Measurements from ENCODE around the gene EML4.

The EML4 gene

GRCh38 chr2:42196403-42197267 lies 27.5 kb downstream of the EML4 start:
- peak; percentile 45 to 46 for DNase-seq

GRCh38 chr2:42197792-42198191 lies 28.6 kb downstream of the EML4 start:
- no peak for DNase-seq

GRCh38 chr2:42198466-42198865 lies 29.3 kb downstream of the EML4 start:
- no peak for DNase-seq

DNA sequence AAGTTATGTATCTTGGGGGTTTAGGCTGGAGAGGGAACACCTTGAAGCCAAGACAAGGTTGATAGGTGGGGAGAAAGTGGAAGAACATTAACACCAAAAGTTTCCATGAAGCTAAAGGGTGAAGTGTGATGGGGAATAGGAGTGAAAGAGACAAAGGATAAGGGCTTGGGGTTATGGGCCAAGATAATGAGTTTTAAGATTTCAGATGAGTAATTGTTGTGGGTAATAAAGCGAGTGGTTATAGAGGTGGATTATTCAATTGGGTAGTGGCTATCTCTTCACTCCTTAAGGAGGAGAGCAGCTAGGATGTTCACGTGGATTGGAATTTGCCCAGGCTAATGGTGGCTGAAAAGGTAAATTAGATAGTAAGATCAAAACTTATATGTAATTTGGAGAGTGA lies 29.8 kb downstream of the EML4 start:
- no peak for DNase-seq

GRCh38 chr2:42199626-42200025 lies 30.5 kb downstream of the EML4 start:
- DNase-seq = no peak

GRCh38 chr2:42200926-42201855 lies 32.0 kb downstream of the EML4 start:
- no peak for DNase-seq

DNA sequence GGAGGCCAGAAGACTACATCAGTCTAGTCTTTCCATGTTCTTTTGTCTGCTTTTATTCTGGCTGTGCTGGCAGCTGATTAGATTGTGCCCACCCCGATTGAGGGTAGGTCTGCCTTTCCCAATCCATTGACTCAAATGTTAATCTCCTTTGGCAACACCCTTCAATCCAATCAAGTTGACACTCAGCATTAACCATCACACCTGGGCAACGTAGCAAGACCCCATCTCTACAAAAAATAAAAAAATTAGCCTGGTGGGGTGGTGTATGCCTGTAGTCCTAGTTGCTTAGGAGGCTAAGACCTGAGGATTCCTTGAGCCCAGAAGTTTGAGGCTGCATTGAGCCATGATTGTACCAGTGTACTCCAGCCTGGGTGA lies 33.5 kb downstream of the EML4 start:
- no peak for DNase-seq

- DNase-seq = no peak
Measured at GRCh38 chr2:42203792-42204191, 34.6 kb downstream of the EML4 start.

- DNase-seq = no peak
Measured at GRCh38 chr2:42205337-42205736, 36.2 kb downstream of the EML4 start.

- DNase-seq = no peak
Measured at GRCh38 chr2:42207826-42208225, 38.7 kb downstream of the EML4 start.

DNA sequence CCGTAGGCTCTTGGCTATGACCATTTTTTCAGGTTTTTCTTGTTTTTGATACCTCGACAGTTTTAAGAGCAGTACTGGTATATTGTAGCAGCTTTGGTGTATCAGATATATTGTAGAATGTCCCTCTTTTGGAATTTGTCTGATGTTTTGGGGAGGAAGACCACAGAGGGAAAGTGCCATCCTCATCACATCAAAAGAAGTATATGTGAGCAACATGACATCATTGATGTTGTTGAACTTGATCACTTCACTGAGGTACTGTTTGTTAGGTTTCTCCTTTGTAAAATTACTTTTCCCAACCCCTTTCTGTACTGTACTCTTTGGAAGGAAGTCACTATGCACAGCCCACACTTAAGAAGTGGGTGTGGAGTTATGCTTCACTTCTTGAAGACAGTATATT lies 41.0 kb downstream of the EML4 start:
- no peak for DNase-seq

- no peak for DNase-seq
Measured at GRCh38 chr2:42211291-42211690, 42.1 kb downstream of the EML4 start.

DNA sequence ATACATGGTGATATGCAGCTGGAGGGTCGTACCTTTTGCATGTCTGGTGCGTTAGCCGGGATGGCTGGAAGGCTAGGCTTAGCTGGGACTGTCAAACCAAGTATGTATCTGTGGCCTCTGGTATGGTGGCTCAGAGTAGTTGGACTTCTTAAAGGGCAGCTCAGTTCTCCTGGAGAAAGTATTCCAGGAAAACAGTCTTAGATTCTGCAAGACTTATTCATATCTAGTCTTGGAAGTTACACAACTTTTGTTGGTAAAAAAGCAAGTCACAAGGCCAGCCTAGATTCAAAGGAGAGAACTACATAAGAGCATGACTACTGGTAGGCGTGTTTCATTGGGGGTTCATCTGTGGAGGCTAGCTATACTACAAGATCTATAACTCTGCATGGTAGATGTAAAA lies 45.5 kb downstream of the EML4 start:
- no peak for DNase-seq

GRCh38 chr2:42216694-42217093 lies 47.5 kb downstream of the EML4 start:
- no peak for DNase-seq

DNA sequence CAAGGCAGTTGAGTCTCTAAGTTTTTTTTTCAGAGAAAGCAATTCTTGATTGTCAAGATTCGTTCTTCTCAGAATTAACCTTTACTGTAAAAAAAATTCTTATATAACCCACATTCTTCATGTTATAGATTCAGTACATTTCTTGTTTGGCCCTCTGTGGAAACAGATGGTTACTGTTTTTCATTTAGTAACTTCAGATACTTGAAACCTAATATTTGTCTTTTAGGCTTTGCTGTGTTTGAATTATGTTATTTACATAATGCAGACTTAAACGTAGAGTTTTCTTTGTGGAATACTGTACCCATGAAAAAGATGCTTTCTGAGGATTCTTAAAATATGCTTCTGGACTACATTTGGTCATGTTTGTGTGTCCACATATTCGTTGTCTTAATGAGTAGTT lies 48.2 kb downstream of the EML4 start:
- no peak for DNase-seq

DNA sequence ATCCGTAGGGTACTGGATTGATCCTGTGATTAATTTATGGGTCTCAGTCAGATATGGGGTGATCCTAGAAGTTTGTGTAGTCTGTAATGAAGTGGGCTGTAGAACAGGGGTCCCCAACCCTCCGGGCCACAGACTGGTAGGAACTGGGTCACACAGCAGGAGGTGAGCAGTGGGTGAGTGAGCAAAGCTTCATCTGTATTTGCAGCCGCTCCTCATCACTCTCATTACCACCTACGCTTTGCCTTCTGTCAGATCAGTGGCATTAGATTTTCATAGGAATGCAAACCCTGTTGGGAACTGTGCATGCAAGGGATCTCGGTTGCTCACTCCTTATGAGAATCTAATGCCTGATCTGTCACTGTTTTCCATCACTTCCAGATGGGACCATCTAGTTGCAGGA lies 48.8 kb downstream of the EML4 start:
- no peak for DNase-seq

DNA sequence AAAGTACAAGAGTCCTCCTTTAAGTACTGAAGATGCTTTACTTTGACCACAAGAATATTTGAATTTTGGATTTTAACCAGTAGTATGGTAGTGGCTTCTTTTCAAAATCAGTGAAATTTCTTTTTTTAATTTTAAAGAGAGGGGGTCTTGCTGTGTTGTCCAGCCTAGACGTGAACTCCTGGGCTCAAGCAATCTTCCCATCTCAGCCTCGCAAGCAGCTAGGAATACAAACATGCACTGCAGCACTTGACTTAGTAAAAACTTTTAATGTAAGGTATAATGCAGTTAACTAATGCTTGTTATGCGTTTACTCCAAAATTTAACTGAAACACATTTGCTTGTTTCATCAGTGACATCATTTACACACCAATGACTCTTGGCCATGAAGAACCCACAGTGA lies 49.6 kb downstream of the EML4 start:
- no peak for DNase-seq

- DNase-seq = no peak
Measured at GRCh38 chr2:42219160-42219559, 50.0 kb downstream of the EML4 start.

DNA sequence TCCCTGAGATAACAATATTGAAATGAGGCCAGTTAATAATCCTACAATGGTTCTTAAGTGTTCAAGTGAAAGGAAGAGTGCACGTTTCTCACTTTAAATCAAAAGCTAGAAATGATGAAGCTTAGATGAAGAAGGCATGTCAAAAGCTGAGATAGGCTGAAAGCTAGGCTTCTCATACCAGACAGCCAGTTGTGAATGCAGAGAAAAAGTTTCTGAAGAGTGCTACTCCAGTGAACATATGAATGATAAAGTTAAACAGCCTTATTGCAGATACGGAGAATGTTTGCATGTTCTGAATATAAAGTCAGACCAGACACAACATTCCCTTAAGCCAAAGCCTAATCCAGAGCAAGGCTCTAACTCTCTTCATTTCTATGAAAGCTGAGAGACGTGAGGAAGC lies 51.4 kb downstream of the EML4 start:
- DNase-seq = no peak

DNA sequence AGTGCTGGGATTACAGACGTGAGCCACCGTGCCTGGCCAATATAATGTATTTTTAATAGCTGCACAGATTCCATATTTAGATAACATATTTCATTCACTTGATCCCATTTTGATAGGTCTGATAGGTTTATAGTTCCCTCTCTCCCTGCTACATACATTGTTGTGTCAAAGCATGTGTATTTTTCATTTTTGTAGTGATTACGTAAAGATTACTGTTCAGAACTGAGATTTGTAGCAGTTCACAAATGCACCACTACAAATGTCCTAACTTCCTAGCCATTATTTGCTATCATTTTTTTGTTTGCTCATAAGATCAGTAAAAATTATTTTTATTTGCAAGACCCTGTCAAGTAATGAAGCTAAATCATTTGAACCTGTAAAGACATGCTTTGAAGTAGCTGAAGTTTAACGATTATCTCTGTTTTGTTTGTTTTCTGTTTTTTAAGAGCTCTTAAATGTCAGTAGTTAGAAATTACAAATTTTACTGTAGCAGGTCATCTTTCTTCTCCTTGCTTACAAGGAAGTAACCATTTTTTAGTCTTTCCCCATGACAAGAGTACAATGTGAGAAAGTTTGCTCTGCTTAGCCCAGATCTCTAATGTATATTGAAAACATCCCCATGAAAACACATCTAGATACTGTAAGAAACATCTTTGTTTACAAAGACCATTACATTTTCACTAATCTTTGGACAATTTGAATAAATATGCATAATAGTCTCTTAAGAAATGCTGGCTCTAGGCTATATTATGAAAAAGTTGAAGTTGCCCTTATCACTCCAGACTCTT lies 54.1 kb downstream of the EML4 start:
- DNase-seq = no peak

- DNase-seq = no peak
Measured at GRCh38 chr2:42223855-42224268, 54.7 kb downstream of the EML4 start.

DNA sequence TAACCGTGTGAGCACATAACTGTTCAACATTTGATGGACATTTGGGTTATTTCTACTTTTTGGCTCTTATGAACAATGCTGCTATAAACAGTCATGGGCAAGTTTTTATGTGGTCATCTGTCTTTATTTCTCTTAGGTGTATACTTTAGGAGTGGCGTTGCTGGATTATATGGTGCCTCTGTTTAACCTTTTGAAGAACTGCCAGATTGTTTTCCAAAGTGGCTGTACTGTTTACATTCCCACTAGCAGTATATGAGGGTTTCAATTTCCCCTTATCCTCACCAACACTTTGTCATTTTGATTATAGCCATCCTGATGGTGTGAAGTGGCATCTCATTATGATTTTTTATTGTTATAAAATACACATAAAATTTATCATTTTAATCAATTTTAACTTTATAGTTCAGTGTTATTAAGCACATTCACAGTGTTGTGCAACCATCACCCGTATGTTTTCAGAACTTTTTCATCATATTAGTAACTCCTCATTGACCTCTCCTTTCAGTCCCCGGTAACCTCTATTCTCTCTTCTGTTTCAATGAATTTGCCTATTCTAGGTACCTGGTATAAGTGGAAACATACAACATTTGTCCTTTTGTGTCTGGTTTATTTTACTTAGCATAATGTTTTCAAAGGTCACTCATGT lies 55.4 kb downstream of the EML4 start:
- no peak for DNase-seq

- DNase-seq = no peak
Measured at GRCh38 chr2:42225573-42225972, 56.4 kb downstream of the EML4 start.
